SIG-M5 treated with dmso at 0.1 percent for 504 hours (cell line): ENCODE data around the gene ACTL6B.
"Not testable (repeated sequence)": the region's sequence is repeated elsewhere in the genome, so short reads cannot be mapped to it uniquely, and the experiment has no call there.

Experiments
- DNase-seq: peaks from one replicate; lab custom pipeline; 2025; ENCODE audit not compliant: unreplicated experiment; lab: John Stamatoyannopoulos, UW

The ACTL6B gene

GRCh38 chr7:100671353-100672327 is 15.4 kb upstream of the ACTL6B start:
- no peak for DNase-seq

GRCh38 chr7:100670074-100670473 is 13.8 kb upstream of the ACTL6B start:
- peak; percentile 37 for DNase-seq

DNA sequence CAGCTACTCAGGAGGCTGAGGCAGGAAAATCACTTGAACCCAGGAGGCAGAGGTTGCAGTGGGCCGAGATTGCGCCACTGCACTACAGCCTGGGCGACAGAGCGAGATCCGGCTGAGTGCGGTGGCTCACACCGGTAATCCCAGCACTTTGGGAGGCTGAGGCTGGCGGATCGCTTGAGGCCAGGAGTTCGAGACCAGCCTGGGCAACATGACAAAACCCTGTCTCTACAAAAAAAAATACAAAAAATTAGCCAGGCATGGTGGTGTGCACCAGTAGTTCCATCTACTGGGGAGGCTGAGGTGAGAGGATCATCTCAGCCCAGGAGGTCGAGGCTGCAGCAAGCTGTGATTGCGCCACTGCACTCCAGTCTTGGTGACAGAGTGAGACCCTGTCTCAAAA is 12.9 kb upstream of the ACTL6B start:
- DNase-seq: not testable (repeated sequence)

DNA sequence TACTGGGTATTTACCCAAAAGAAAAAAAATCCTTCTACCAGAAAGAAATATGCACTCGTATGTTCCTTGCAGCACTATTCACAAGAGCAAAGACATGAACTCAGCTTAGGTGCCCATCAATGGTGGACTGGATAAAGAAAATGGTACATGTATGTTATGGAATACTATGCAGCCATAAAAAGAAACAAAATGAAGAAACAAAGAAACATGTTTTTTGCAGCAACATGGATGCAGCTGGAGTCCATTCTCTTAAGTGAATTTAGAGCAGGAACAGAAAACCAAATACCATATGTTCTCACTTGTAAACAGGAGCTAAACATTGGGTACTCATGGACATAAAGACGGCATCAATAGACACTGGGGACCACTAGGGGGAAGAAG is 11.8 kb upstream of the ACTL6B start:
- no peak for DNase-seq

DNA sequence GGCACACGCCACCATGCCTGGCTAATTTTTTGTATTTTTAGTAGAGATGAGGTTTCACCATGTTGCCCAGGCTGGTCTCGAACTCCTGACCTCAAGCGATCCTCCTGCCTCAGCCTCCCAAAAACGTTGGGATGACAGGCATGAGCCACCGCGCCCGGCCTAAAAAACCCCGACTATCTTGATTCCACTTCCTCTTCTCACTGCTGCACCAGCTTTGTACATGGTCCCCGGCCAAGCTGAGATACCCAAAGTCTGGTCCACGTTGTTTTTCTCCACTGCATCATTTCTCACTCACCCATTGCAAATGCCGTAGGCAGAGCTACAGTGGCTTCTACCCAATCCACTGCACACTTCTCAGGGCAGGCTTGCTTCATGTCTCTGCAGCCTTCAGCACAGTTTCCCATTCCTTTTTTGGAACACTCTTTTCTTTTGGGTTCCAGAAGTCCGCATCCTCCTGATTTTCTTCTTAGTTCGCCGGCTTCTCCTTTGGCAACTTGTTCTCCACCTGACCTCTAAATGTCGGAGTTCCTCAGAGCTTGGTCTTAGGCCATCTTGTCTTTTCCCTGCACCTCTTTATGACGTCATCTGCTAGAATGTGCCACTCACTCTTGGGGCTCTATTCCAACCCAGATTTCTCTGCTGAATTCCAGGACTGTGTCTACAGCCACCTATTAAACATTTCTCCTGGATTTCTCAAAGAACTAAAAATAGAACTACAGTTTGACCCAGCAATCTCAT is 11.3 kb upstream of the ACTL6B start:
- DNase-seq: no peak

GRCh38 chr7:100665168-100665726 is 9.0 kb upstream of the ACTL6B start:
- no peak for DNase-seq

DNA sequence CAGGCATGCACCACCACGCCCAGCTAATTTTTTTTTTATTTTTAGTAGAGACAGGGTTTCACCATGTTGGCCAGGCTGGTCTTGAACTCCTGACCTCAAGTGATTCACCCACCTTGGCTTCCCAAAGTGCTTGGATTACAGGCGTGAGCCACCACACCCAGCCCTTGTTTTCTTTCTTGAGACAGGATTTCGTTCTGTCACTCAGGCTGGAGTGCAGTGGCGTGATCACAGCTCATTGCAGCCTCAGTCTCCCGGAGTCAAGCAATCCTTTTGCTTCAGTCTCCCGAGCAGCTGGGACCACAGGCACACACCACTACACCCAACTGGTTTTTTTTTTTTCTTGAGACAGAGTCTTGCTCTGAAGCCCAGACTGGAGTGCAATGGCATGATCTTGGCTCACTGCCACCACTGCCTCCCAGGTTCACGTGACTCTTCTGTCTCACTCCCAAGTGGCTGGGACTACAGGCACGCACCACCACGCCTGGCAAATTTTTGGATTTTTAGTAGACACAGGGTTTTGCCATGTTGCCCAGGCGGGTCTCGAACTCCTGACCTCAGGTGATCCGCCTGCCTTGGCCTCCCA is 6.0 kb upstream of the ACTL6B start:
- not testable (repeated sequence) for DNase-seq

DNA sequence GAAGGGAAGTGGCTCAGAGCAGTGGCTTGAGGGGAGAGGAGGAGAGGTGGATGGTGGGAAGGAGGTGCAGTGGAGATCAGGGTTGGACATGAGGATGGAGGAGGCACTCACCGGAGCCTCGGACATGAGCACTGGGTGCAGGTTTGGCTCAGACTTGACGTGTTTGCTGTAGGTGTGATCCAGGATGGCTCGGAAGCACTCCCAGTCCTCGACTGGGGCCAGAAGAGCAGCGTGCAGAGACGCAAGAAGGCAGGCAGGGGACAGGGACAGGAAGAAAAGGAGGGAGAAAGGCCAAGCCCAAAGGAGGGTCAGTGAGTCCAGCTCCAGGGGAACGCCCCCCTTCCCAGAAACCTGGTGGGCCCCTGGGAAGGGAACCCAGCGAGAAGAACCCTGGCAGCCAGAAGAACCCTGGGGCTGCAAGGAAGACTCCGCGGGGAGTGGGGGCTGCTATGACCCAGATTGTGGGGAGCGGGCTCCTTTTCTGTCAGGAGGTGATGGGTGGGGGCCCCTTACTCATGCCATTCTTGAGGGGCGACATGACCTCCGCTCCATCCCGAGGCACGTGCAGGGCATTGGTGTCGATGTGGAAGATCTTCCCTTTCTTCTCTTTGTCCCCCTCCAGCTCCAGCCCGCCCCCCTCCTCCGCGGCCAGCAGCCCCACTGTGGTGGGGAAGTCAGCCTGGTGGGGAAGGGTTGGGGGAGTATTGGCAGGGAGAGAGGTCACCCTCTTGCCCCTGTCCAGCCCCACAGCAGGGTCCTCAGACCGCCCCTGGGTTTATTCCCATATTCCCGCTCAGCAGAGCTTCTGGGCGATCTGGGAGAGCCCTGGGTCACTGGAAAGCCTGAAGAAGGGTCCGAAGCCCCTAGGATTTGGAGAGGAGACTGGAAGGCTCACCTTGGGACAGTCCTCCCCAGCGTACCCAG is 1.1 kb downstream of the ACTL6B start:
- DNase-seq: no peak

DNA sequence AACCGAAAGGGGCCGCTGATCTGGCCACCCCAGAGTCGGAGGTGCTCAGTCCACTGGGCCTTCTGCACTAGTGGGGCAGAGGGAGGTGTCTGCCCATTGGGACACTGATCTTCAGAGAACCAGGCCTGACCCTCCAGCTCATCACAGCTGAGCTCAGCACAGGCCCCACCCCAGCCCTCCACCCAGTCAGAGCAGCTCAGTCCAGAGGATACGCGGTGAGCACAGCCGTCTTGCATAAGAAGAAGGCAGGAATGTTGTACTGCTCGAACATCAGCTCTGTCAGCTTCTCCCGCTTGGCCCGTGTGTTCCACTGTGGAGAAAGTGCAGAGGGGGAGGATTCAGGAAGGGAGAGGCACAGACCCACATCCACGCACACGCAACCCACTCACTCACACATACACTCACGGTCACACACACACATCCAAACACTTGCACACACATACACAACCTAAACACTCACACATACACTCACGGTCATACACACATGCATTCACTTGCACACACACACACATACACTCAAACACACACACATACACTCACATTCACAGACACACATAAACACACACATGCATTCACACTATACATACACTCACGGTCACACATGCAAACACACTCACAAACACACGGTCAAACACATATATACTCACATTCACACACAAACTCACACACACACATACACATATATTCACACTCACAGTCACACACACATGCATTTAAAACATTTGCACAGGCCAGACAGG is 6.3 kb downstream of the ACTL6B start:
- no peak for DNase-seq

GRCh38 chr7:100642534-100642907 is 13.7 kb downstream of the ACTL6B start:
- no peak for DNase-seq

GRCh38 chr7:100641860-100642533 is 14.3 kb downstream of the ACTL6B start:
- no peak for DNase-seq

DNA sequence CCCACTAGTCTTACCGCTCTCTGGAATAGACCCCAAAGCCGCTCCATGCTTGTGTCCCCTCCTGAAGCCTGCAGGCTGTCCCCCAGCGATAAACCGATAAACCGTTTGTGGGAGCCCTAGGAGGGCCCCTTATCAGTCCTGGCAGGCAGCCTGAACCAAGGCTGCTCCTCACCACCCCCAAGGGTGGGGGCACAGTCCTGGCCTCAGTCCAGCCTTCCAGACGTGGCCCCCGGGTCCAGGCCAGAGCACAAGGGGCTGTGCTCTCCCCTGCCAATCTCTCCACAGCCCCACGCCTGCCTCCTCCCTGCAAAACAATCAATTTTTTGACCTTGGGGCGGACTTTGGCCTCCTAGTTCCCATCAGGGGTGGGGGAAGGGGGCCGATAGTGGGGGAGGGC is 14.8 kb downstream of the ACTL6B start, which contains the start of gene TFR2:
TFR2 (minus strand) TSS at position 90 of the 397 bp plus-strand sequence; CDS start at position 47, 43 bp downstream.
- no peak for DNase-seq

GRCh38 chr7:100640517-100641440 is 15.5 kb downstream of the ACTL6B start:
- no peak for DNase-seq

GRCh38 chr7:100639995-100640516 is 16.2 kb downstream of the ACTL6B start:
- no peak for DNase-seq

DNA sequence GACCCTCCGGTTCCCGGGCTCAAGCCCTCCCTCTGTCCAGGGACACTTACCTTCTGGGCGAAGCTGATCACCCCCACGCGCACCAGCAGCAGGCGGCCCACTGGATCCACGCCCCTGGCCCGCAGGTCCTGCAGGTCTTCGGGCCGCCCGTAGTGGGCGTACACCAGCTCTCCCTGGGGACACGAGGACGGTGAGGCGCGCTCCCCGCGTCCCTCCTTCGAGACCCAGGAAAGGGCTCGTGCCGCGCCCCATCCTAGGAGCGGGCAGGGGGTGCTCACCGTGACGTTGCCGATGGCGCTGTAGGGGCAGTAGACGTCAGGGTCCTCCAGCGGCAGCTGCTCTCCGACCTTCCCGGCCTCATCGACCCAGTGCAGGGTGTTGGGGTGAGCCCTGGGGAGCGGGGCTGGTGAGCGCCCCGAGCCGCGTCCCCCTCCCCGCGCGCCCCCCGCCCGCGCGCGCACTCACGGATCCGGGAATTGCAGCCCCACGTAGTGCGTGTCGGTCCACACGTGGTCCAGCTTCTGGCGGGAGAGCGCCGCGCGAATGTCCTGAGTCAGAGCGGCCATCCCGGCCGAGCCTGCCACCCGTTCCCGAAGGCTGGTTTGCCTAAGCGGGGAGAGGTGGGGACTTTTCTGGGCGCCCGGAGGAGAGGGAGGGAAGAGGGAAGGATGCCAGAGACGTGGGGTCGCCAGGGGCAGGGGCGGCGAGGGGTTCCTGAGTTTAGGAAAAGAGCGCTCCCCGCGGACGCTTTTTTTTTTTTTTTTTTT is 23.1 kb downstream of the ACTL6B start:
- peak; percentile 60 for DNase-seq

DNA sequence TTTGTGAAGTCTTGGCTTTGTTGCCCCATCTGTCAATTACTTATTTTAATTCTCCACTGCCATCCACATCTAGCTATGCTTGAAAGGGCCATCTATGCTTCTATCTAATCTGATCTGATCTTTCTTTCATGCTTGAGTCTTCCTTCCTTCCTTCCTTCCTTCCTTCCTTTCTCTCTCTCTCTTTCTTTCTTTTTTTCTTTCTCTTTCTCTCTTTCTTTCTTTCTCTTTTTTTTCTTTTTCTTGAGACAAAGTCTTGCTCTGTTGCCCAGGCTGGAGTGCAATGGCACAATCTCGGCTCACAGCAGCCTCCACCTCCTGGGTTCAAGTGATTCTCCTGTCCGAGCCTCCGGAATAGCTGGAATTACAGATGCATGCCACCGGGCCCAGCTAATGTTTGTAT is 26.2 kb downstream of the ACTL6B start:
- DNase-seq: no peak

DNA sequence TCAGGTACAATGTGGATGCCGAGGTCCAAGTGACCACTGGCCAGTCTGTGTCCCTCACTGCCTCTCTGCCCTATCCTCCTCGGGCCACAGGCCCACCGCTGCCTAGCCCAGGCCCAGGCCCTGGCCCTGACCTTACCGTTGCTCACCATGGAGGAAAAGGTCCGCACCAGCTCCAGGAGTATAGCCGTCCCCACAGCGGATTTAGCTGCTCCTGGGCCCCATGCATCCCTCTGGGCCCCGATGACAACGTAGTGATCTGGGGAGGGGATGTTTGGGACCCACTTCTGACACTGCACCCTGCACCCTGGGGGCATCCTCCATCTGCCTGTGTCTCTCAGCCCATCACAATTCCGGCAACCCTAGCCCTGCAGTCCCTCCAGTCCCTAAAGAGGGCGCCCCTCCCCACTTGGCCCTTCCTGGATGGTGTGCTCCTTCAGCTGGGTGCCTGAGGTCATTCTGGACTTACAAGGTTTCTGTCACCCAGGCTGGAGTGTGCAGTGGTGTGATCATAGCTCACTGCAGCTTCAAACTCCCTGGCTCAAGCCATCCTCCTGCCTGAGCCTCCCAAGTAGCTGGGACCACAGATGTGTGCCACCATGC is 27.0 kb downstream of the ACTL6B start:
- peak; percentile 40 for DNase-seq
